Stimulated activated effector memory CD8-positive, alpha-beta T cell treated with anti-CD3 and anti-CD28 coated beads, Interleukin-12 subunit alpha, Interleukin-12 subunit beta, amount 100 ng/mL, for 72 hours (primary cell): ENCODE measurements around the gene GUCY2D.

ENCODE experiments used
- ATAC-seq: fragments of 150-1000 bp; cut with Tn5 transposase; 2 replicates; pipeline ENCODE4 v1.10.0; 2021
- DNase-seq, 2 donors: peaks; one replicate each; pipeline ENCODE4 v3.0.0; 2021 to 2022; ENCODE audit warnings: low spot score in 2 of 2
- H3K27ac Mint-ChIP-seq: one replicate; pipeline ENCODE4 v1.8.0; 2022; ENCODE audit warnings: mild to moderate bottlenecking, mixed read lengths
- H3K36me3 Mint-ChIP-seq: one replicate; pipeline ENCODE4 v1.8.0; 2022; ENCODE audit warnings: mild to moderate bottlenecking, mixed read lengths
- H3K4me1 Mint-ChIP-seq: one replicate; pipeline ENCODE4 v1.8.0; 2022; ENCODE audit warnings: mixed read lengths
- H3K4me3 Mint-ChIP-seq: one replicate; pipeline ENCODE4 v1.8.0; 2022; ENCODE audit warnings: mild to moderate bottlenecking, mixed read lengths
- H3K9me3 Mint-ChIP-seq: one replicate; pipeline ENCODE4 v1.8.0; 2022; ENCODE audit warnings: mixed read lengths

GUCY2D gene

GRCh38 chr17:8005967-8006730 lies 3.7 kb downstream of the GUCY2D start:
- H3K36me3 Mint-ChIP-seq, result no peaks in the 10 kb centered on the region
- H3K4me1 Mint-ChIP-seq, result peaks cover 9% of the 10 kb centered on the region
- no peak overlapping the region for H3K4me3 Mint-ChIP-seq
- ATAC-seq, result peak; percentile 27
- H3K9me3 Mint-ChIP-seq, result no peaks in the 10 kb centered on the region
- H3K27ac Mint-ChIP-seq, result peak overlapping the region; percentile 65
- no peak for DNase-seq

GRCh38 chr17:8006836-8007680 lies 4.6 kb downstream of the GUCY2D start:
- peak overlapping the region; percentile 65 for H3K27ac Mint-ChIP-seq
- H3K36me3 Mint-ChIP-seq, result no peaks in the 10 kb centered on the region
- H3K9me3 Mint-ChIP-seq, result no peaks in the 10 kb centered on the region
- DNase-seq (no peak), ATAC-seq (no peak)
- peaks cover 5% of the 10 kb centered on the region for H3K4me1 Mint-ChIP-seq
- no peak overlapping the region for H3K4me3 Mint-ChIP-seq

GRCh38 chr17:8007836-8008235 lies 5.4 kb downstream of the GUCY2D start:
- no peaks in the 10 kb centered on the region for H3K4me1 Mint-ChIP-seq
- H3K36me3 Mint-ChIP-seq, result no peaks in the 10 kb centered on the region
- H3K9me3 Mint-ChIP-seq, result no peaks in the 10 kb centered on the region
- DNase-seq (no peak), ATAC-seq (no peak)
- no peak overlapping the region for H3K4me3 Mint-ChIP-seq
- no peak overlapping the region for H3K27ac Mint-ChIP-seq

- DNase-seq (no peak), ATAC-seq (no peak)
- H3K36me3 Mint-ChIP-seq, result no peaks in the 10 kb centered on the region
- no peak overlapping the region for H3K27ac Mint-ChIP-seq
- H3K4me1 Mint-ChIP-seq, result peaks cover 11% of the 10 kb centered on the region
- no peak overlapping the region for H3K4me3 Mint-ChIP-seq
- H3K9me3 Mint-ChIP-seq, result no peaks in the 10 kb centered on the region
Observed at GRCh38 chr17:8012045-8012580, 9.7 kb downstream of the GUCY2D start.

GRCh38 chr17:8012996-8013640 lies 10.7 kb downstream of the GUCY2D start:
- Mint-ChIP-seq H3K36me3 (no peaks in the 10 kb centered on the region), H3K9me3 (no peaks in the 10 kb centered on the region), H3K4me3 (no peak overlapping the region), H3K4me1 (peaks cover 12% of the 10 kb centered on the region), H3K27ac (no peak overlapping the region)
- DNase-seq, result no peak
- ATAC-seq, result no peak

GRCh38 chr17:8013731-8014557 lies 11.5 kb downstream of the GUCY2D start:
- Mint-ChIP-seq H3K4me1 (peaks cover 12% of the 10 kb centered on the region), H3K36me3 (no peaks in the 10 kb centered on the region), H3K27ac (no peak overlapping the region), H3K4me3 (no peak overlapping the region), H3K9me3 (no peaks in the 10 kb centered on the region)
- no peak for ATAC-seq
- DNase-seq, result no peak

GRCh38 chr17:8014558-8014850 lies 12.1 kb downstream of the GUCY2D start:
- H3K36me3 Mint-ChIP-seq, result no peaks in the 10 kb centered on the region

GRCh38 chr17:8015236-8015956 lies 13.0 kb downstream of the GUCY2D start:
- peaks cover 3% of the 10 kb centered on the region for H3K36me3 Mint-ChIP-seq
- H3K27ac Mint-ChIP-seq, result no peak overlapping the region
- H3K4me1 Mint-ChIP-seq, result peaks cover 24% of the 10 kb centered on the region
- peak overlapping the region; percentile 74 for H3K4me3 Mint-ChIP-seq
- ATAC-seq (no peak), DNase-seq (no peak)
- H3K9me3 Mint-ChIP-seq, result no peaks in the 10 kb centered on the region

More at GRCh38 chr17:8014558-8014850, 12.1 kb downstream of the GUCY2D start:
- Mint-ChIP-seq H3K9me3 (no peaks in the 10 kb centered on the region), H3K4me1 (peaks cover 15% of the 10 kb centered on the region), H3K4me3 (no peak overlapping the region), H3K27ac (no peak overlapping the region)
- ATAC-seq (no peak), DNase-seq (no peak)

GRCh38 chr17:8015957-8016631 lies 13.7 kb downstream of the GUCY2D start:
- H3K4me1 Mint-ChIP-seq, result peaks cover 24% of the 10 kb centered on the region
- H3K36me3 Mint-ChIP-seq, result peaks cover 6% of the 10 kb centered on the region
- H3K9me3 Mint-ChIP-seq, result no peaks in the 10 kb centered on the region
- H3K27ac Mint-ChIP-seq, result no peak overlapping the region
- H3K4me3 Mint-ChIP-seq, result peak overlapping the region; percentile 74
- ATAC-seq (peak; percentile 53), DNase-seq (no peak)

- DNase-seq, result peak in 1 of 2 donors; percentile 82
Observed at GRCh38 chr17:8016632-8017424, 14.4 kb downstream of the GUCY2D start.

GRCh38 chr17:8018436-8018835 lies 16.0 kb downstream of the GUCY2D start:
- Mint-ChIP-seq H3K36me3 (peaks cover 6% of the 10 kb centered on the region), H3K27ac (no peak overlapping the region), H3K4me3 (no peak overlapping the region), H3K4me1 (peaks cover 24% of the 10 kb centered on the region), H3K9me3 (no peaks in the 10 kb centered on the region)
- DNase-seq, result no peak
- no peak for ATAC-seq

More at GRCh38 chr17:8016632-8017424, 14.4 kb downstream of the GUCY2D start:
- Mint-ChIP-seq H3K36me3 (peaks cover 6% of the 10 kb centered on the region), H3K4me1 (peaks cover 24% of the 10 kb centered on the region), H3K9me3 (no peaks in the 10 kb centered on the region), H3K4me3 (peak overlapping the region; percentile 74), H3K27ac (no peak overlapping the region)
- ATAC-seq, result peak; percentile 69

GRCh38 chr17:8019166-8019565 lies 16.8 kb downstream of the GUCY2D start:
- ATAC-seq (no peak), DNase-seq (no peak)
- H3K4me3 Mint-ChIP-seq, result no peak overlapping the region
- H3K27ac Mint-ChIP-seq, result peak overlapping the region; percentile 36
- no peaks in the 10 kb centered on the region for H3K9me3 Mint-ChIP-seq
- H3K36me3 Mint-ChIP-seq, result peaks cover 6% of the 10 kb centered on the region
- peaks cover 24% of the 10 kb centered on the region for H3K4me1 Mint-ChIP-seq
